ENCODE measurements around the gene KLHL20. TPM values are rescaled to one million over a fixed set of nuclear protein-coding genes. Genes with fewer than 3 reads are reported as not detected.
A peak's percentile ranks its signal among the peaks of the same experiment; 100 is the strongest.
"Not testable (repeated sequence)": the region's sequence is repeated elsewhere in the genome, so short reads cannot be mapped to it uniquely, and the experiment has no call there.

KLHL20 gene
- total and polyA plus RNA-seq, 2 experiments from 2014 or later, result 22.7 to 27.9 TPM

GRCh38 chr1:173717238-173717637 lies 2.5 kb downstream of the KLHL20 start:
- peaks cover 14% of the 10 kb centered on the region for H3F3A ChIP-seq (ENCODE audit: insufficient read depth)
- H3K9ac ChIP-seq, result peak overlapping the region; percentile 84; the same call in 1 of the 2 replicates
- in situ Hi-C loops (cut with MboI), result no loop called here
- no peaks in the 10 kb centered on the region for H3K9me3 ChIP-seq (ENCODE audit: low read depth)
- WGBS, 2 experiments (ENCODE audit: low coverage in 1 of 2, low lambda C conversion rate in 2 of 2, missing lambda C conversion rate in 2 of 2), result 42 to 47% methylated on average over 2 of the region's 2 CpGs
- TF ChIP-seq EZH2phosphoT487 (IDR thresholded peaks at IDR 0.05; ENCODE audit: insufficient read depth, low read depth) (no peak), EZH2 (IDR thresholded peaks at IDR 0.05; ENCODE audit: insufficient read depth, poor library complexity, severe bottlenecking) (no peak)
- H3K27ac ChIP-seq, result no peak overlapping the region
- peaks cover 69% of the 10 kb centered on the region for H3K79me2 ChIP-seq (ENCODE audit: insufficient read depth)
- H3K4me1 ChIP-seq (ENCODE audit: insufficient read depth), result peaks cover 24% of the 10 kb centered on the region
- H3K9me2 ChIP-seq (ENCODE audit: insufficient read depth), result no peaks in the 10 kb centered on the region
- peaks cover 7% of the 10 kb centered on the region; the same call in 1 of the 2 replicates for H3K36me3 ChIP-seq (ENCODE audit: low read depth)
- H4K20me1 ChIP-seq (ENCODE audit: insufficient read depth), result no peaks in the 10 kb centered on the region
- H3K4me2 ChIP-seq (ENCODE audit: unreplicated experiment), result peak overlapping the region; percentile 94
- peak; percentile 26 for DNase-seq
- no peak overlapping the region for H2AFZ ChIP-seq
- no peak overlapping the region for H3K4me3 ChIP-seq
- H3K27me3 ChIP-seq (replicated peaks; ENCODE audit: insufficient read depth), result no peaks in the 10 kb centered on the region

GRCh38 chr1:173731331-173731730 lies 16.6 kb downstream of the KLHL20 start:
- not testable (repeated sequence) for H2AFZ ChIP-seq; H3K9me3 ChIP-seq (ENCODE audit: low read depth)
- 75 to 94% methylated on average over 1 of the region's 1 CpG for WGBS, 2 experiments (ENCODE audit: low coverage in 1 of 2, low lambda C conversion rate in 2 of 2, missing lambda C conversion rate in 2 of 2)

GRCh38 chr1:173733912-173734311 lies 19.1 kb downstream of the KLHL20 start:
- TF ChIP-seq EZH2phosphoT487 (IDR thresholded peaks at IDR 0.05; ENCODE audit: insufficient read depth, low read depth) (no peak), EZH2 (IDR thresholded peaks at IDR 0.05; ENCODE audit: insufficient read depth, poor library complexity, severe bottlenecking) (no peak)
- Histone ChIP-seq H3K9ac (no peak overlapping the region), H3K27ac (no peak overlapping the region), H3F3A (ENCODE audit: insufficient read depth) (no peaks in the 10 kb centered on the region), H3K4me2 (ENCODE audit: unreplicated experiment) (no peak overlapping the region), H3K27me3 (replicated peaks; ENCODE audit: insufficient read depth) (no peaks in the 10 kb centered on the region), H4K20me1 (ENCODE audit: insufficient read depth) (peaks cover 7% of the 10 kb centered on the region; the same call in 1 of the 2 replicates), H3K4me1 (ENCODE audit: insufficient read depth) (no peaks in the 10 kb centered on the region), H3K79me2 (ENCODE audit: insufficient read depth) (peaks cover 37% of the 10 kb centered on the region), H3K9me2 (ENCODE audit: insufficient read depth) (no peaks in the 10 kb centered on the region), H2AFZ (no peak overlapping the region), H3K36me3 (ENCODE audit: low read depth) (no peaks in the 10 kb centered on the region), H3K4me3 (no peak overlapping the region), H3K9me3 (ENCODE audit: low read depth) (no peaks in the 10 kb centered on the region)
- in situ Hi-C loops (cut with MboI), result no loop called here
- no peak for DNase-seq
- 96% methylated on average over 9 of the region's 9 CpGs for WGBS, 2 experiments (ENCODE audit: low coverage in 1 of 2, low lambda C conversion rate in 2 of 2, missing lambda C conversion rate in 2 of 2)

More at GRCh38 chr1:173731331-173731730, 16.6 kb downstream of the KLHL20 start:
- H3K9ac ChIP-seq; H3K4me3 ChIP-seq; H3K4me2 ChIP-seq (ENCODE audit: unreplicated experiment); in situ Hi-C loops (cut with MboI); H3K27ac ChIP-seq; DNase-seq; H3K4me1 ChIP-seq (ENCODE audit: insufficient read depth); H4K20me1 ChIP-seq (ENCODE audit: insufficient read depth); H3F3A ChIP-seq (ENCODE audit: insufficient read depth); H3K36me3 ChIP-seq (ENCODE audit: low read depth); H3K9me2 ChIP-seq (ENCODE audit: insufficient read depth); H3K27me3 ChIP-seq (replicated peaks; ENCODE audit: insufficient read depth): not testable (repeated sequence)
- H3K79me2 ChIP-seq (ENCODE audit: insufficient read depth), result peaks cover 11% of the 10 kb centered on the region

GRCh38 chr1:173736104-173736503 lies 21.3 kb downstream of the KLHL20 start:
- H3K4me1 ChIP-seq (ENCODE audit: insufficient read depth); H3K4me3 ChIP-seq; H3K4me2 ChIP-seq (ENCODE audit: unreplicated experiment); H4K20me1 ChIP-seq (ENCODE audit: insufficient read depth); H2AFZ ChIP-seq; H3F3A ChIP-seq (ENCODE audit: insufficient read depth); H3K27ac ChIP-seq; DNase-seq; in situ Hi-C loops (cut with MboI); H3K9me2 ChIP-seq (ENCODE audit: insufficient read depth); H3K9me3 ChIP-seq (ENCODE audit: low read depth); H3K9ac ChIP-seq; H3K36me3 ChIP-seq (ENCODE audit: low read depth); H3K27me3 ChIP-seq (replicated peaks; ENCODE audit: insufficient read depth): not testable (repeated sequence)
- 98 to 100% methylated on average over 2 of the region's 2 CpGs for WGBS, 2 experiments (ENCODE audit: low coverage in 1 of 2, low lambda C conversion rate in 2 of 2, missing lambda C conversion rate in 2 of 2)
- peaks cover 59% of the 10 kb centered on the region for H3K79me2 ChIP-seq (ENCODE audit: insufficient read depth)

GRCh38 chr1:173742203-173742886 lies 27.6 kb downstream of the KLHL20 start:
- Histone ChIP-seq H4K20me1 (ENCODE audit: insufficient read depth) (peaks cover 1% of the 10 kb centered on the region; the same call in 1 of the 2 replicates), H3K27me3 (replicated peaks; ENCODE audit: insufficient read depth) (no peaks in the 10 kb centered on the region)
- in situ Hi-C loops (cut with MboI), result no loop called here

More at GRCh38 chr1:173742203-173742886, 27.6 kb downstream of the KLHL20 start:
- Histone ChIP-seq H3K4me1 (ENCODE audit: insufficient read depth) (no peaks in the 10 kb centered on the region), H3K36me3 (ENCODE audit: low read depth) (peaks cover 6% of the 10 kb centered on the region; the same call in 1 of the 2 replicates), H3F3A (ENCODE audit: insufficient read depth) (no peaks in the 10 kb centered on the region), H3K9me2 (ENCODE audit: insufficient read depth) (no peaks in the 10 kb centered on the region), H3K4me2 (ENCODE audit: unreplicated experiment) (no peak overlapping the region), H3K9me3 (ENCODE audit: low read depth) (no peaks in the 10 kb centered on the region), H3K27ac (no peak overlapping the region), H2AFZ (no peak overlapping the region), H3K79me2 (ENCODE audit: insufficient read depth) (peaks cover 100% of the 10 kb centered on the region), H3K9ac (no peak overlapping the region), H3K4me3 (no peak overlapping the region)
- TF ChIP-seq EZH2phosphoT487 (IDR thresholded peaks at IDR 0.05; ENCODE audit: insufficient read depth, low read depth) (no peak), EZH2 (IDR thresholded peaks at IDR 0.05; ENCODE audit: insufficient read depth, poor library complexity, severe bottlenecking) (no peak)
- no peak for DNase-seq
- 97 to 98% methylated on average over 10 of the region's 10 CpGs for WGBS, 2 experiments (ENCODE audit: low coverage in 1 of 2, low lambda C conversion rate in 2 of 2, missing lambda C conversion rate in 2 of 2)

Data from GM23248 (cell line).